HG03558 (cell line): ENCODE measurements around the gene KLHL3.

Experiments
- ATAC-seq: cut with Tn5 transposase; IDR thresholded peaks from one replicate; pipeline ENCODE4 v1.9.1; 2021; ENCODE audit warnings: moderate number of reproducible peaks; ENCODE audit not compliant: unreplicated experiment; ENCODE audit errors: extremely low read depth

The KLHL3 gene

GRCh38 chr5:137712139-137712667, 23.7 kb downstream of the KLHL3 start:
- no peak for ATAC-seq

- ATAC-seq: no peak
These were observed 25.8 kb downstream of the KLHL3 start for GRCh38 chr5:137710086-137710485.

GRCh38 chr5:137708796-137709559, 26.9 kb downstream of the KLHL3 start:
- no peak for ATAC-seq

- ATAC-seq: no peak
These were observed 27.8 kb downstream of the KLHL3 start for GRCh38 chr5:137708062-137708461.

- no peak for ATAC-seq
These were observed 29.0 kb downstream of the KLHL3 start for GRCh38 chr5:137706841-137707240.

GRCh38 chr5:137705106-137705505, 30.8 kb downstream of the KLHL3 start:
- ATAC-seq: no peak

- ATAC-seq: no peak
These were observed 32.3 kb downstream of the KLHL3 start for GRCh38 chr5:137703565-137703964.

GRCh38 chr5:137700282-137700680, 35.6 kb downstream of the KLHL3 start:
- ATAC-seq: no peak

GRCh38 chr5:137699336-137700281, 36.3 kb downstream of the KLHL3 start:
- no peak for ATAC-seq

GRCh38 chr5:137696481-137696880, 39.4 kb downstream of the KLHL3 start:
- no peak for ATAC-seq

- ATAC-seq: no peak
These were observed 40.0 kb downstream of the KLHL3 start for GRCh38 chr5:137695651-137696428.

- no peak for ATAC-seq
These were observed 41.8 kb downstream of the KLHL3 start for GRCh38 chr5:137693951-137694721.

- no peak for ATAC-seq
These were observed 42.5 kb downstream of the KLHL3 start for GRCh38 chr5:137693307-137693950.

- ATAC-seq: no peak
These were observed 46.6 kb downstream of the KLHL3 start for GRCh38 chr5:137689306-137689705.

- no peak for ATAC-seq
These were observed 47.6 kb downstream of the KLHL3 start for GRCh38 chr5:137688210-137688840.

- ATAC-seq: no peak
These were observed 51.1 kb downstream of the KLHL3 start for GRCh38 chr5:137684761-137685160.

- no peak for ATAC-seq
These were observed 54.7 kb downstream of the KLHL3 start for GRCh38 chr5:137681191-137681590.

GRCh38 chr5:137679910-137680309, 56.0 kb downstream of the KLHL3 start:
- no peak for ATAC-seq

GRCh38 chr5:137679195-137679594, 56.7 kb downstream of the KLHL3 start:
- no peak for ATAC-seq
